ENCODE data around the gene SYT7. TPM values are rescaled to one million over a fixed set of nuclear protein-coding genes. Genes with fewer than 3 reads are reported as not detected.

Gene SYT7
- total RNA-seq, 2 donors from 2014 or later = not detected

GRCh38 chr11:61540528-61540927 is 40.3 kb downstream of the SYT7 start:
- H3K36me3 Mint-ChIP-seq (ENCODE audit: insufficient read depth in 2 of 2) = no peaks in the 10 kb centered on the region
- ATAC-seq (replicated peaks in 1 of 2) (no peak), DNase-seq (no peak)
- peaks cover 20% of the 10 kb centered on the region for H3K27me3 Mint-ChIP-seq (ENCODE audit: low read depth)
- H3K9me3 Mint-ChIP-seq = no peaks in the 10 kb centered on the region
- H3K4me3 Mint-ChIP-seq = no peak overlapping the region
- no peak overlapping the region for H3K27ac Mint-ChIP-seq
- H3K4me1 Mint-ChIP-seq (ENCODE audit: low read depth) = peaks cover 3% of the 10 kb centered on the region

- Mint-ChIP-seq H3K4me1 (ENCODE audit: low read depth) (peaks cover 3% of the 10 kb centered on the region), H3K36me3 (ENCODE audit: insufficient read depth in 2 of 2) (no peaks in the 10 kb centered on the region), H3K27me3 (ENCODE audit: low read depth) (peaks cover 16% of the 10 kb centered on the region), H3K9me3 (no peaks in the 10 kb centered on the region), H3K4me3 (no peak overlapping the region), H3K27ac (no peak overlapping the region)
- ATAC-seq (replicated peaks in 1 of 2) (no peak), DNase-seq (no peak)
Observed at GRCh38 chr11:61539831-61540357, 41.0 kb downstream of the SYT7 start.

- Mint-ChIP-seq H3K27ac (no peak overlapping the region), H3K4me1 (ENCODE audit: low read depth) (peaks cover 1% of the 10 kb centered on the region), H3K9me3 (no peaks in the 10 kb centered on the region), H3K36me3 (ENCODE audit: insufficient read depth in 2 of 2) (no peaks in the 10 kb centered on the region), H3K4me3 (no peak overlapping the region), H3K27me3 (ENCODE audit: low read depth) (peaks cover 16% of the 10 kb centered on the region)
- ATAC-seq (replicated peaks in 1 of 2) (no peak), DNase-seq (no peak)
Observed at GRCh38 chr11:61539006-61539405, 41.9 kb downstream of the SYT7 start.

GRCh38 chr11:61538636-61538961 is 42.3 kb downstream of the SYT7 start:
- Mint-ChIP-seq H3K27ac (no peak overlapping the region), H3K27me3 (ENCODE audit: low read depth) (peaks cover 16% of the 10 kb centered on the region), H3K36me3 (ENCODE audit: insufficient read depth in 2 of 2) (no peaks in the 10 kb centered on the region), H3K4me3 (no peak overlapping the region), H3K4me1 (ENCODE audit: low read depth) (no peaks in the 10 kb centered on the region), H3K9me3 (no peaks in the 10 kb centered on the region)
- DNase-seq (no peak), ATAC-seq (replicated peaks in 1 of 2) (no peak)

- peaks cover 16% of the 10 kb centered on the region for H3K27me3 Mint-ChIP-seq (ENCODE audit: low read depth)
- H3K9me3 Mint-ChIP-seq = no peaks in the 10 kb centered on the region
- H3K4me3 Mint-ChIP-seq = no peak overlapping the region
- DNase-seq (no peak), ATAC-seq (replicated peaks in 1 of 2) (no peak)
- no peaks in the 10 kb centered on the region for H3K4me1 Mint-ChIP-seq (ENCODE audit: low read depth)
- H3K36me3 Mint-ChIP-seq (ENCODE audit: insufficient read depth in 2 of 2) = no peaks in the 10 kb centered on the region
- H3K27ac Mint-ChIP-seq = no peak overlapping the region
Observed at GRCh38 chr11:61537326-61537725, 43.5 kb downstream of the SYT7 start.

- Mint-ChIP-seq H3K4me3 (no peak overlapping the region), H3K27ac (no peak overlapping the region), H3K4me1 (ENCODE audit: low read depth) (no peaks in the 10 kb centered on the region), H3K36me3 (ENCODE audit: insufficient read depth in 2 of 2) (no peaks in the 10 kb centered on the region), H3K27me3 (ENCODE audit: low read depth) (peaks cover 15% of the 10 kb centered on the region), H3K9me3 (no peaks in the 10 kb centered on the region)
- no peak for ATAC-seq (replicated peaks in 1 of 2)
- DNase-seq = no peak
Observed at GRCh38 chr11:61536676-61537270, 44.1 kb downstream of the SYT7 start.

- no peak overlapping the region for H3K4me3 Mint-ChIP-seq
- ATAC-seq (replicated peaks in 1 of 2) = no peak
- H3K27me3 Mint-ChIP-seq (ENCODE audit: low read depth) = peaks cover 9% of the 10 kb centered on the region
- H3K4me1 Mint-ChIP-seq (ENCODE audit: low read depth) = no peaks in the 10 kb centered on the region
- no peak for DNase-seq
- H3K36me3 Mint-ChIP-seq (ENCODE audit: insufficient read depth in 2 of 2) = no peaks in the 10 kb centered on the region
- H3K27ac Mint-ChIP-seq = no peak overlapping the region
- no peaks in the 10 kb centered on the region for H3K9me3 Mint-ChIP-seq
Observed at GRCh38 chr11:61535998-61536675, 44.7 kb downstream of the SYT7 start.

- H3K27ac Mint-ChIP-seq = no peak overlapping the region
- H3K4me3 Mint-ChIP-seq = no peak overlapping the region
Observed at GRCh38 chr11:61534933-61535839, 45.7 kb downstream of the SYT7 start.

GRCh38 chr11:61534025-61534932 is 46.6 kb downstream of the SYT7 start:
- H3K27me3 Mint-ChIP-seq (ENCODE audit: low read depth) = peaks cover 7% of the 10 kb centered on the region
- DNase-seq (no peak), ATAC-seq (replicated peaks in 1 of 2) (no peak)
- no peak overlapping the region for H3K27ac Mint-ChIP-seq
- no peaks in the 10 kb centered on the region for H3K4me1 Mint-ChIP-seq (ENCODE audit: low read depth)
- H3K4me3 Mint-ChIP-seq = no peak overlapping the region
- no peaks in the 10 kb centered on the region for H3K9me3 Mint-ChIP-seq
- H3K36me3 Mint-ChIP-seq (ENCODE audit: insufficient read depth in 2 of 2) = no peaks in the 10 kb centered on the region

More at GRCh38 chr11:61534933-61535839, 45.7 kb downstream of the SYT7 start:
- H3K36me3 Mint-ChIP-seq (ENCODE audit: insufficient read depth in 2 of 2) = no peaks in the 10 kb centered on the region
- no peak for ATAC-seq (replicated peaks in 1 of 2)
- H3K9me3 Mint-ChIP-seq = no peaks in the 10 kb centered on the region
- H3K27me3 Mint-ChIP-seq (ENCODE audit: low read depth) = peaks cover 8% of the 10 kb centered on the region
- no peaks in the 10 kb centered on the region for H3K4me1 Mint-ChIP-seq (ENCODE audit: low read depth)
- no peak for DNase-seq

- DNase-seq = no peak
- H3K27me3 Mint-ChIP-seq (ENCODE audit: low read depth) = no peaks in the 10 kb centered on the region
- ATAC-seq (replicated peaks in 1 of 2) = no peak
- H3K36me3 Mint-ChIP-seq (ENCODE audit: insufficient read depth in 2 of 2) = no peaks in the 10 kb centered on the region
- H3K4me1 Mint-ChIP-seq (ENCODE audit: low read depth) = no peaks in the 10 kb centered on the region
- no peak overlapping the region for H3K27ac Mint-ChIP-seq
- no peaks in the 10 kb centered on the region for H3K9me3 Mint-ChIP-seq
- H3K4me3 Mint-ChIP-seq = no peak overlapping the region
Observed at GRCh38 chr11:61533401-61533800, 47.5 kb downstream of the SYT7 start.

GRCh38 chr11:61533039-61533375 is 47.9 kb downstream of the SYT7 start:
- no peaks in the 10 kb centered on the region for H3K9me3 Mint-ChIP-seq
- H3K27me3 Mint-ChIP-seq (ENCODE audit: low read depth) = no peaks in the 10 kb centered on the region
- DNase-seq (no peak), ATAC-seq (replicated peaks in 1 of 2) (no peak)
- no peak overlapping the region for H3K4me3 Mint-ChIP-seq
- no peaks in the 10 kb centered on the region for H3K4me1 Mint-ChIP-seq (ENCODE audit: low read depth)
- no peak overlapping the region for H3K27ac Mint-ChIP-seq
- H3K36me3 Mint-ChIP-seq (ENCODE audit: insufficient read depth in 2 of 2) = no peaks in the 10 kb centered on the region

GRCh38 chr11:61532134-61533038 is 48.5 kb downstream of the SYT7 start:
- Mint-ChIP-seq H3K4me3 (no peak overlapping the region), H3K27ac (no peak overlapping the region)

More at GRCh38 chr11:61532134-61533038, 48.5 kb downstream of the SYT7 start:
- Mint-ChIP-seq H3K4me1 (ENCODE audit: low read depth) (no peaks in the 10 kb centered on the region), H3K36me3 (ENCODE audit: insufficient read depth in 2 of 2) (no peaks in the 10 kb centered on the region), H3K27me3 (ENCODE audit: low read depth) (no peaks in the 10 kb centered on the region), H3K9me3 (no peaks in the 10 kb centered on the region)
- ATAC-seq (replicated peaks in 1 of 2) (peak; percentile 53 to 61), DNase-seq (peak; percentile 45 to 55)
